ENCODE results near the gene ZNF593OS.

DNA sequence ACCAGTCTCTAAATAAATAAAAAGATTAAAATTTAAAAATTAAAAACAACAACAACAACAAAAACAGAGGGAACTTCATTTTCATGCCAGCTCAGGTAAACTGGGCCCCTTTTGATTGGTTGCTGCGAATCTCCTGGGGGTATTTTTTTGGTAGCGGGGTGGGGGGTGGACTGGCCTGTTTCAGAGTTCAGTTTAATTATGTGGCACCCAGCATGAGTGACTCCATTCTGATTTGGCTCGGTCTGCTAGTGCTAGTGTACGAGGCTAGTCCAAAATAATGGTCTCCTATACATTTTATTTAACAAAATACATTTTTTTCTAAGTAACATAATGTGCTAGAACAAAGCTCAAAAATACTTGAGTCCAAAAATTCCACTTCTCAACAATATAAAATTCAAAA lies 41.9 kb downstream of the ZNF593OS start:
- TF ChIP-seq, protein P1, sequence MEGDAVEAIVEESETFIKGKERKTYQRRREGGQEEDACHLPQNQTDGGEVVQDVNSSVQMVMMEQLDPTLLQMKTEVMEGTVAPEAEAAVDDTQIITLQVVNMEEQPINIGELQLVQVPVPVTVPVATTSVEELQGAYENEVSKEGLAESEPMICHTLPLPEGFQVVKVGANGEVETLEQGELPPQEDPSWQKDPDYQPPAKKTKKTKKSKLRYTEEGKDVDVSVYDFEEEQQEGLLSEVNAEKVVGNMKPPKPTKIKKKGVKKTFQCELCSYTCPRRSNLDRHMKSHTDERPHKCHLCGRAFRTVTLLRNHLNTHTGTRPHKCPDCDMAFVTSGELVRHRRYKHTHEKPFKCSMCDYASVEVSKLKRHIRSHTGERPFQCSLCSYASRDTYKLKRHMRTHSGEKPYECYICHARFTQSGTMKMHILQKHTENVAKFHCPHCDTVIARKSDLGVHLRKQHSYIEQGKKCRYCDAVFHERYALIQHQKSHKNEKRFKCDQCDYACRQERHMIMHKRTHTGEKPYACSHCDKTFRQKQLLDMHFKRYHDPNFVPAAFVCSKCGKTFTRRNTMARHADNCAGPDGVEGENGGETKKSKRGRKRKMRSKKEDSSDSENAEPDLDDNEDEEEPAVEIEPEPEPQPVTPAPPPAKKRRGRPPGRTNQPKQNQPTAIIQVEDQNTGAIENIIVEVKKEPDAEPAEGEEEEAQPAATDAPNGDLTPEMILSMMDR (IDR thresholded peaks at IDR 0.05), result no peak
- no peak for TF ChIP-seq POLR2A (IDR thresholded peaks at IDR 0.05)
